ENCODE results near the gene C5orf47.

DNA sequence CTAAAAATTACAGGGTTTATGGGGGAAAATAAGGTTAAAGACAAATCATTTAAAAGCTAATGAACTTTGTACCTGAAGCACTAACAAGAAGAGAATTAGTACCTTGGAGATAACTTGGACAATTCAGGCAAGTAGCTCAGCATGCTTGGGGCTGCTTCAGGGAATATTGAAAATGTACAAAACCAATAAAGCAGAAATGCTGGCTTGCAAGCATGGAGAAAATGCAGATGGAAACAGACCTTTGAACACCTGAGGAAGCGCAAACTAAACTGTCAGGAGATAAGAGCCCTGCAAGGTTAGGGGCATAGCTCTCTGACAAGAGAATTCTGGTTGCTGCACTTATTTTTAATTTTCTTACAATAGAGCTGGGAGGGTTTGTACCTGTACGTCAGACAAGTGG is 42.6 kb upstream of the C5orf47 start:
- TF ChIP-seq, protein P1, sequence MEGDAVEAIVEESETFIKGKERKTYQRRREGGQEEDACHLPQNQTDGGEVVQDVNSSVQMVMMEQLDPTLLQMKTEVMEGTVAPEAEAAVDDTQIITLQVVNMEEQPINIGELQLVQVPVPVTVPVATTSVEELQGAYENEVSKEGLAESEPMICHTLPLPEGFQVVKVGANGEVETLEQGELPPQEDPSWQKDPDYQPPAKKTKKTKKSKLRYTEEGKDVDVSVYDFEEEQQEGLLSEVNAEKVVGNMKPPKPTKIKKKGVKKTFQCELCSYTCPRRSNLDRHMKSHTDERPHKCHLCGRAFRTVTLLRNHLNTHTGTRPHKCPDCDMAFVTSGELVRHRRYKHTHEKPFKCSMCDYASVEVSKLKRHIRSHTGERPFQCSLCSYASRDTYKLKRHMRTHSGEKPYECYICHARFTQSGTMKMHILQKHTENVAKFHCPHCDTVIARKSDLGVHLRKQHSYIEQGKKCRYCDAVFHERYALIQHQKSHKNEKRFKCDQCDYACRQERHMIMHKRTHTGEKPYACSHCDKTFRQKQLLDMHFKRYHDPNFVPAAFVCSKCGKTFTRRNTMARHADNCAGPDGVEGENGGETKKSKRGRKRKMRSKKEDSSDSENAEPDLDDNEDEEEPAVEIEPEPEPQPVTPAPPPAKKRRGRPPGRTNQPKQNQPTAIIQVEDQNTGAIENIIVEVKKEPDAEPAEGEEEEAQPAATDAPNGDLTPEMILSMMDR (IDR thresholded peaks at IDR 0.05): no peak
- TF ChIP-seq POLR2A (IDR thresholded peaks at IDR 0.05): no peak

Measured in gastroesophageal sphincter (tissue), 3 donors.